ENCODE data around the gene EYA3. TPM values are rescaled to one million over a fixed set of nuclear protein-coding genes. Genes with fewer than 3 reads are reported as not detected.

EYA3 gene
- total and polyA plus RNA-seq, 7 donors: 3.6 to 15.3 (median 13.1) TPM

- Histone ChIP-seq H3K9me3 (no peaks in the 10 kb centered on the region), H3K27me3 (ENCODE audit: insufficient read depth in 3 of 3, low read length in 2 of 3) (no peaks in the 10 kb centered on the region), H3K27ac (peak overlapping the region; percentile 81), H3K4me1 (peaks cover 6% of the 10 kb centered on the region), H3K36me3 (ENCODE audit: insufficient read depth in 1 of 2, low read depth in 1 of 2) (no peaks in the 10 kb centered on the region), H3K4me3 (no peak overlapping the region)
- ATAC-seq: peak; percentile 90 to 96 (median 94)
- intact Hi-C loops (cut with DNase I): no loop called here
- TF ChIP-seq, protein P1, sequence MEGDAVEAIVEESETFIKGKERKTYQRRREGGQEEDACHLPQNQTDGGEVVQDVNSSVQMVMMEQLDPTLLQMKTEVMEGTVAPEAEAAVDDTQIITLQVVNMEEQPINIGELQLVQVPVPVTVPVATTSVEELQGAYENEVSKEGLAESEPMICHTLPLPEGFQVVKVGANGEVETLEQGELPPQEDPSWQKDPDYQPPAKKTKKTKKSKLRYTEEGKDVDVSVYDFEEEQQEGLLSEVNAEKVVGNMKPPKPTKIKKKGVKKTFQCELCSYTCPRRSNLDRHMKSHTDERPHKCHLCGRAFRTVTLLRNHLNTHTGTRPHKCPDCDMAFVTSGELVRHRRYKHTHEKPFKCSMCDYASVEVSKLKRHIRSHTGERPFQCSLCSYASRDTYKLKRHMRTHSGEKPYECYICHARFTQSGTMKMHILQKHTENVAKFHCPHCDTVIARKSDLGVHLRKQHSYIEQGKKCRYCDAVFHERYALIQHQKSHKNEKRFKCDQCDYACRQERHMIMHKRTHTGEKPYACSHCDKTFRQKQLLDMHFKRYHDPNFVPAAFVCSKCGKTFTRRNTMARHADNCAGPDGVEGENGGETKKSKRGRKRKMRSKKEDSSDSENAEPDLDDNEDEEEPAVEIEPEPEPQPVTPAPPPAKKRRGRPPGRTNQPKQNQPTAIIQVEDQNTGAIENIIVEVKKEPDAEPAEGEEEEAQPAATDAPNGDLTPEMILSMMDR (IDR thresholded peaks at IDR 0.05): no peak
- 35 to 42% (median 39%) methylated on average over 5 of the region's 5 CpGs for WGBS, 3 donors
- DNase-seq: no peak
These were observed 10.8 kb upstream of the EYA3 start for GRCh38 chr1:28099050-28099769.

DNA sequence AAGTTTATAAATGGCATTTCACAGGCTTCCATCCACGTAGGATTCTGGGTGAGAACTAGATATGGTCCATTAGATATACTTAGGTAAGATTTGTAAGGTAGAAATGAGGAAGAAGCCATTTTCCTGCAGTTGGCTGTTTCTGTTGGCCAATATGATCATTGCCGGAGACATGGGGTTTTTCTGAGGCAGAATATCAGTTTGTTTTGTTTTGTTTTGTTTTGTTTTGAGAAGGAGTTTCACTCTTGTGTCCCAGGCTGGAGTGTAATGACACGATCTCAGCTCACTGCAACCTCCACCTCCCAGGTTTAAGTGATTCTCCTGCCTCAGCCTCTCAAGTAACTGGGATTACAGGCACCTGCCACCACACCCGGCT is 8.7 kb upstream of the EYA3 start:
- intact Hi-C loops (cut with DNase I): no loop called here
- 66 to 69% (median 68%) methylated on average over 4 of the region's 4 CpGs for WGBS, 3 donors
- TF ChIP-seq, protein P1 (IDR thresholded peaks at IDR 0.05): no peak

GRCh38 chr1:28096210-28097099 is 8.0 kb upstream of the EYA3 start:
- 87 to 89% (median 88%) methylated on average over 17 of the region's 17 CpGs for WGBS, 3 donors
- H3K36me3 ChIP-seq (ENCODE audit: insufficient read depth in 1 of 2, low read depth in 1 of 2): no peaks in the 10 kb centered on the region
- no peaks in the 10 kb centered on the region for H3K9me3 ChIP-seq
- TF ChIP-seq, protein P1 (IDR thresholded peaks at IDR 0.05): no peak
- peaks cover 10% of the 10 kb centered on the region for H3K4me1 ChIP-seq
- ATAC-seq: no peak
- H3K27ac ChIP-seq: no peak overlapping the region
- no peak for DNase-seq
- H3K4me3 ChIP-seq: no peak overlapping the region
- intact Hi-C loops (cut with DNase I): no loop called here
- H3K27me3 ChIP-seq (ENCODE audit: insufficient read depth in 3 of 3, low read length in 2 of 3): no peaks in the 10 kb centered on the region

More for the DNA sequence above, 8.7 kb upstream of the EYA3 start:
- no peak overlapping the region for H3K4me3 ChIP-seq
- H3K4me1 ChIP-seq: peaks cover 6% of the 10 kb centered on the region
- no peaks in the 10 kb centered on the region for H3K27me3 ChIP-seq (ENCODE audit: insufficient read depth in 3 of 3, low read length in 2 of 3)
- DNase-seq: no peak
- H3K27ac ChIP-seq: no peak overlapping the region
- no peak for ATAC-seq
- H3K36me3 ChIP-seq (ENCODE audit: insufficient read depth in 1 of 2, low read depth in 1 of 2): no peaks in the 10 kb centered on the region
- H3K9me3 ChIP-seq: no peaks in the 10 kb centered on the region

GRCh38 chr1:28091043-28091781 is 2.8 kb upstream of the EYA3 start:
- no peaks in the 10 kb centered on the region for H3K27me3 ChIP-seq (ENCODE audit: insufficient read depth in 3 of 3, low read length in 2 of 3)
- no peak overlapping the region for H3K27ac ChIP-seq
- TF ChIP-seq, protein P1 (IDR thresholded peaks at IDR 0.05): peak; percentile 83
- no peaks in the 10 kb centered on the region for H3K9me3 ChIP-seq
- DNase-seq: peak; percentile 54 to 72
- WGBS, 3 donors: 43 to 44% (median 43%) methylated on average over 6 of the region's 6 CpGs
- intact Hi-C loops (cut with DNase I): loop anchor here (2.0 kb wide), 1 partner anchor 118 kb away; no protein-coding TSS in a partner anchor
- H3K36me3 ChIP-seq (ENCODE audit: insufficient read depth in 1 of 2, low read depth in 1 of 2): no peaks in the 10 kb centered on the region
- no peak for ATAC-seq
- H3K4me3 ChIP-seq: no peak overlapping the region
- peaks cover 18% of the 10 kb centered on the region for H3K4me1 ChIP-seq

Data from psoas muscle (tissue), 8 donors.